ENCODE measurements around the gene LNPEP. TPM values are rescaled to one million over a fixed set of nuclear protein-coding genes. Genes with fewer than 3 reads are reported as not detected.

LNPEP gene
- 10 to 100 TPM in 1 of 4 donors, 1 to 10 TPM in 3; 1.1 to 22.2 (median 4.3) TPM for polyA plus RNA-seq
- long read RNA-seq, donor 1, full-length matches to known transcripts, result 1 of 6 reads
- long read RNA-seq, donor 1, partial matches to known transcripts, result 5 of 6 reads
- long read RNA-seq, donor 1, other reads (novel, unspliced or antisense), result 0 of 6 reads
- long read RNA-seq, donor 2, result 0 reads
- long read RNA-seq, donor 3, result 0 reads
- long read RNA-seq, donor 4, result 0 reads
- long read RNA-seq, donor 5, result 0 reads
- long read RNA-seq, donor 6, full-length matches to known transcripts, result 2 of 2 reads
- long read RNA-seq, donor 6, partial matches to known transcripts, result 0 of 2 reads
- long read RNA-seq, donor 6, other reads (novel, unspliced or antisense), result 0 of 2 reads
- long read RNA-seq, donor 7, result 0 reads
- long read RNA-seq, donor 8, result 0 reads
- long read RNA-seq, donor 9, result 0 reads
- long read RNA-seq, donor 10, result 0 reads

DNA sequence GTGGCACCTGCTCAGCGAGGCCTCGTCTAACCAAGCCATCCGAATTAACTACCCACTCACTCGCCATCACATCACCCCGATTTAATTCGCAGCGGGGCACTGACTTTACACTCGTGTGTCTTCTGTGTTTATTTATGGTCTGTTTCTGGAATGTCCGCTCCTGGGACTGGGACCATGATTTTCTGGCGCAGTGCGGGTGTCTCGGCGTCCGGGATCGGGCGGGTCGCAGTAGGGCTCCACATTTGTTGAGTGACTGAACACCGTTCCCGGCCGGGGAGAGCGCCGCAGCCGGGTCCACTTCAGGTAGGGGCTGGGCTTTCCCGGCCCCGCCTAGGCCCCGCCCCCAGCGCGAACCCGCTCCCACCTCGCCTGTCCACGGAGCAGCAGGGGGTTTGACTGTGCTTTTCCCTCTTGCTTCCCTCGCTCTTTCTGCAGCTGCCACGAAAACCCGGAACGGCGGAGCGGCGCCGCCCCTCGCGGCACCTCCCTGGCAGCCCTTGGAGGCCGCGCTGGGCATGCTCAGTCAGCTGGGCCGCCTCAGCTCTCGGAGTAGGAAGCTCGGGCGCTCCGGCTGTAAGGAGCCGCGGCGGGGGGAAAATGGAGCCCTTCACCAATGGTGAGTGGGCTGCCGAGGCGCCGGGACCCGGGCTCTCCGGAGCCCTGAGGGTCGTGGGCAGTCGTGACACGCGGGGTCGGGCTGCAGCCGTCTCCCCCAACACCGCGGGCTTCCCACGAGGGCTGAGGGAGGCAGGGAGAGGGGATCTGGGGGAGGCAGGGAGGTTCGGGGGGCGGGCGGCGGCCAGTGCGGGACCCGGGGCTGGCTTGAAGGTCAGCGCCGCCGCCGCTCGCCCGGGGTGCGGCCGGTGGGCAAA is at the start of gene LNPEP:
Gene LNPEP, plus strand, starts transcription at position 522 of the 872 bp plus-strand sequence. Its CDS starts 76 bp downstream, at position 598.
- peak; percentile 98 to 99 for DNase-seq
- peak within 1 kb of the TSS; percentile 92 to 97 (median 93) for H3K27ac ChIP-seq (ENCODE audit: low read depth in 1 of 3, low read length in 2 of 3)
- no peak for FAIRE-seq
- H3K36me3 ChIP-seq (ENCODE audit: control insufficient read depth in 3 of 3, insufficient read depth in 2 of 3, low read depth in 1 of 3, low read length in 3 of 3), result no peaks in the 10 kb centered on the region
- peaks cover 0 to 12% (median 9%) of the 10 kb centered on the region in 3 donors for H3K4me1 ChIP-seq (ENCODE audit: control insufficient read depth in 3 of 3, insufficient read depth in 2 of 3, low read depth in 1 of 3, low read length in 2 of 3)
- H3K4me3 ChIP-seq (ENCODE audit: low read depth in 1 of 3, low read length in 3 of 3), result peak within 1 kb of the TSS; percentile 79 to 98 (median 81)
- no peaks in the 10 kb centered on the region for H3K27me3 ChIP-seq (ENCODE audit: control insufficient read depth in 3 of 3, insufficient read depth in 3 of 3, low read length in 3 of 3)
- no peaks in the 10 kb centered on the region for H3K9me3 ChIP-seq (ENCODE audit: control insufficient read depth in 2 of 2, insufficient read depth in 1 of 2, low read depth in 1 of 2, low read length in 1 of 2)
- WGBS, 3 donors, result 0% methylated on average over 55 to 79 of the region's 79 CpGs

DNA sequence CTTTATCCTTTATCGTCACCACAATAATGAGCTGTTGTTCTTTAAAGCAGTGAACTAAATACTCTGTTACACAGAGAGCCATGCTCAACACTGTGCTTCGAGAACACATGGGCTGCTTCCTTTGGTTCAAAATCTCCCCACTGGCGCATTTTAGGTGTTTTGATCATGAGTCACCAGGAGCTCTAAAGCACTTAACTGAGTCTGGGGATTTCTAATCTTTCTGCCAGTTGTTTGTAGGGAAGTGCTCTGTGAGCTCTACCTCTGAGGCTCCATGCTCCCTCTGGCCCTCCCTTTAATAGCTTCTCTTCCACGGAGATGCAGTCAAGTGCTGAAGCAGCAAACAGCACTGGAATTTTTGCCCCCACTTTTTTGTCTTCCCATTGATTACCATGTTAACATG is 42.5 kb upstream of the LNPEP start:
- FAIRE-seq (no peak), DNase-seq (no peak)
- Histone ChIP-seq H3K27me3 (ENCODE audit: control insufficient read depth in 3 of 3, insufficient read depth in 3 of 3, low read length in 3 of 3) (no peaks in the 10 kb centered on the region), H3K4me3 (ENCODE audit: low read depth in 1 of 3, low read length in 3 of 3) (no peak overlapping the region), H3K27ac (ENCODE audit: low read depth in 1 of 3, low read length in 2 of 3) (no peak overlapping the region), H3K4me1 (ENCODE audit: control insufficient read depth in 3 of 3, insufficient read depth in 2 of 3, low read depth in 1 of 3, low read length in 2 of 3) (no peaks in the 10 kb centered on the region), H3K36me3 (ENCODE audit: control insufficient read depth in 3 of 3, insufficient read depth in 2 of 3, low read depth in 1 of 3, low read length in 3 of 3) (peaks cover 11 to 28% (median 14%) of the 10 kb centered on the region in 3 donors), H3K9me3 (ENCODE audit: control insufficient read depth in 2 of 2, insufficient read depth in 1 of 2, low read depth in 1 of 2, low read length in 1 of 2) (no peaks in the 10 kb centered on the region)
- WGBS, 3 donors, result 77 to 87% (median 84%) methylated on average over 4 of the region's 4 CpGs

DNA sequence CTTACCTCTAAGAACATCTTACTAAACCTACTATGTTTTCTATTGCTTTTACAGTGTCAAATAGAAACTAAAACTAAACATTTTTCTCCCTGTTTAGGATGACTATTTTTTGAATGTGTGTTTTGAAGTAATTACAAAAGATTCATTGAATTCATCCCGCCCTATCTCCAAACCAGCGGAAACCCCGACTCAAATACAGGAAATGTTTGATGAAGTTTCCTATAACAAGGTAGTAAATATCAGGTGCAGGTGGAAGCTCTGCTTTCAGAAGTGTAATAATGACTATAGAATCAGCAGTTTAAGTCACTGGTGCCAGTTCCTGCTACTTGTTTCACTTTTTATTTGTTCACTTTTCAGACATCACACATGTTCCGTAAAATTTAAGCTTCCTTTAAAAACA is 39.6 kb upstream of the LNPEP start:
- Histone ChIP-seq H3K27ac (ENCODE audit: low read depth in 1 of 3, low read length in 2 of 3) (no peak overlapping the region), H3K9me3 (ENCODE audit: control insufficient read depth in 2 of 2, insufficient read depth in 1 of 2, low read depth in 1 of 2, low read length in 1 of 2) (no peaks in the 10 kb centered on the region), H3K4me1 (ENCODE audit: control insufficient read depth in 3 of 3, insufficient read depth in 2 of 3, low read depth in 1 of 3, low read length in 2 of 3) (no peaks in the 10 kb centered on the region), H3K27me3 (ENCODE audit: control insufficient read depth in 3 of 3, insufficient read depth in 3 of 3, low read length in 3 of 3) (no peaks in the 10 kb centered on the region), H3K36me3 (ENCODE audit: control insufficient read depth in 3 of 3, insufficient read depth in 2 of 3, low read depth in 1 of 3, low read length in 3 of 3) (peaks cover 9 to 25% (median 13%) of the 10 kb centered on the region in 3 donors), H3K4me3 (ENCODE audit: low read depth in 1 of 3, low read length in 3 of 3) (no peak overlapping the region)
- 54 to 83% (median 70%) methylated on average over 4 of the region's 4 CpGs for WGBS, 3 donors
- no peak for FAIRE-seq
- no peak for DNase-seq

DNA sequence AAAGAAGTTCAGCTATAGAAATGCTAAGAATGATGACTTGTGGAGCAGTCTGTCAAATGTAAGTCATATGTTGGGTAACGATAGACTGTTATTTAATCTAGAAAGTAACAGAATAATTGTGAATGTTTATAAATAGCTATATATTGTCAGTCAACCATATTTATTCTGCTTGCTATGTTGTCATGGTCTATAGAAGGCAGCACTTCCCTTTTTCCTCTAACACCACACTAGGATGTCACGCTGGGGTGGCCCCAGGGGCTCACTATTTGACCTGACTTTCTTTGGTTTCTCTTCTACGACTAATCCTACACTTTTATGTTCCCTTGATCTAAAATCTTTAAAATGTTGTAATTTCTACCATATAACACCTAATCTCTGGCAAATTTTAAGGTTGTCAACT is 39.1 kb upstream of the LNPEP start:
- FAIRE-seq, result peak; percentile 15
- Histone ChIP-seq H3K36me3 (ENCODE audit: control insufficient read depth in 3 of 3, insufficient read depth in 2 of 3, low read depth in 1 of 3, low read length in 3 of 3) (peaks cover 11 to 30% (median 13%) of the 10 kb centered on the region in 3 donors), H3K4me3 (ENCODE audit: low read depth in 1 of 3, low read length in 3 of 3) (no peak overlapping the region)

DNA sequence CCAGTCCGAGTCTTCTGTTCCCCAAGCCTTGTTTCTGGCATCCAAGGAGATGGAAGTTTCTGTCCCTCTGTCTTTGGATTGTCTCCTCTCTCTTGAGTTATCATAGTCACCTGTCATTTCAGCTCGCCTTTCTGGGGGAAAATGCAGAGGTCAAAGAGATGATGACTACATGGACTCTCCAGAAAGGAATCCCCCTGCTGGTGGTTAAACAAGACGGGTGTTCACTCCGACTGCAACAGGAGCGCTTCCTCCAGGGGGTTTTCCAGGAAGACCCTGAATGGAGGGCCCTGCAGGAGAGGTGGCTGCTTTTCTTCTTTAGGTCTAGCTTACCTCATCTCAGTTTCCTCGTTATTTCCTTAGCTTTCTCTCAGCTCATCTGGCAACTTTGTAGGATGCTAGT is 34.5 kb upstream of the LNPEP start:
- Histone ChIP-seq H3K4me3 (ENCODE audit: low read depth in 1 of 3, low read length in 3 of 3) (no peak overlapping the region), H3K9me3 (ENCODE audit: control insufficient read depth in 2 of 2, insufficient read depth in 1 of 2, low read depth in 1 of 2, low read length in 1 of 2) (no peaks in the 10 kb centered on the region), H3K36me3 (ENCODE audit: control insufficient read depth in 3 of 3, insufficient read depth in 2 of 3, low read depth in 1 of 3, low read length in 3 of 3) (peaks cover 7 to 23% (median 10%) of the 10 kb centered on the region in 3 donors), H3K27ac (ENCODE audit: low read depth in 1 of 3, low read length in 2 of 3) (no peak overlapping the region), H3K27me3 (ENCODE audit: control insufficient read depth in 3 of 3, insufficient read depth in 3 of 3, low read length in 3 of 3) (no peaks in the 10 kb centered on the region), H3K4me1 (ENCODE audit: control insufficient read depth in 3 of 3, insufficient read depth in 2 of 3, low read depth in 1 of 3, low read length in 2 of 3) (no peaks in the 10 kb centered on the region)
- no peak for FAIRE-seq
- WGBS, 3 donors, result 83 to 84% (median 84%) methylated on average over 6 of the region's 6 CpGs
- DNase-seq, result no peak

More for the DNA sequence above, 39.1 kb upstream of the LNPEP start:
- Histone ChIP-seq H3K27me3 (ENCODE audit: control insufficient read depth in 3 of 3, insufficient read depth in 3 of 3, low read length in 3 of 3) (no peaks in the 10 kb centered on the region), H3K9me3 (ENCODE audit: control insufficient read depth in 2 of 2, insufficient read depth in 1 of 2, low read depth in 1 of 2, low read length in 1 of 2) (no peaks in the 10 kb centered on the region), H3K4me1 (ENCODE audit: control insufficient read depth in 3 of 3, insufficient read depth in 2 of 3, low read depth in 1 of 3, low read length in 2 of 3) (no peaks in the 10 kb centered on the region), H3K27ac (ENCODE audit: low read depth in 1 of 3, low read length in 2 of 3) (no peak overlapping the region)
- no peak for DNase-seq
- WGBS, 3 donors, result 59 to 67% (median 63%) methylated on average over 3 of the region's 3 CpGs

GRCh38 chr5:96901841-96902240 is 34.0 kb upstream of the LNPEP start:
- Histone ChIP-seq H3K9me3 (ENCODE audit: control insufficient read depth in 2 of 2, insufficient read depth in 1 of 2, low read depth in 1 of 2, low read length in 1 of 2) (no peaks in the 10 kb centered on the region), H3K4me3 (ENCODE audit: low read depth in 1 of 3, low read length in 3 of 3) (no peak overlapping the region), H3K27me3 (ENCODE audit: control insufficient read depth in 3 of 3, insufficient read depth in 3 of 3, low read length in 3 of 3) (no peaks in the 10 kb centered on the region), H3K4me1 (ENCODE audit: control insufficient read depth in 3 of 3, insufficient read depth in 2 of 3, low read depth in 1 of 3, low read length in 2 of 3) (no peaks in the 10 kb centered on the region), H3K36me3 (ENCODE audit: control insufficient read depth in 3 of 3, insufficient read depth in 2 of 3, low read depth in 1 of 3, low read length in 3 of 3) (peaks cover 6 to 23% (median 10%) of the 10 kb centered on the region in 3 donors), H3K27ac (ENCODE audit: low read depth in 1 of 3, low read length in 2 of 3) (no peak overlapping the region)
- DNase-seq (no peak), FAIRE-seq (no peak)
- WGBS, 3 donors, result 94 to 100% (median 97%) methylated on average over 1 of the region's 1 CpG

DNA sequence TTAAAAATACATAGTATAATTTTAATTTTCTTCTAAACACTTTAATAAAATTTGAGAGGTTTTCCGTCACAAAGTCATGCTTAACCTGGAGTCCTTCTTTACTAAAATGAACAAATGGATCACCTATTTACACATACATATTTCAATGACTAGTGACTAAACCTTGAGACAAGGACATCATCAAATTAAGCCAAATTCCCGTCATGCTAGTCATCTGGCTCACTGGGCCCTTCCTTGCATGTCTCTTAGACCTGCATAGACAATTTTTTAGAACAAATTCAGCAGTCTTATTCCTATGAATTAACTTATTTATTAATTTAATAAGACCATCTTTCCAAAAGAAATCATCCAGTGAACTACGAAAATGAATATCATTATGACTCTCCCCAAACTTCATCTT is 33.0 kb upstream of the LNPEP start:
- DNase-seq (no peak), FAIRE-seq (no peak)
- H3K9me3 ChIP-seq (ENCODE audit: control insufficient read depth in 2 of 2, insufficient read depth in 1 of 2, low read depth in 1 of 2, low read length in 1 of 2), result no peaks in the 10 kb centered on the region
- H3K27me3 ChIP-seq (ENCODE audit: control insufficient read depth in 3 of 3, insufficient read depth in 3 of 3, low read length in 3 of 3), result no peaks in the 10 kb centered on the region
- H3K36me3 ChIP-seq (ENCODE audit: control insufficient read depth in 3 of 3, insufficient read depth in 2 of 3, low read depth in 1 of 3, low read length in 3 of 3), result peaks cover 5 to 23% (median 8%) of the 10 kb centered on the region in 3 donors
- WGBS, 3 donors, result 95 to 97% (median 96%) methylated on average over 3 of the region's 3 CpGs
- no peaks in the 10 kb centered on the region for H3K4me1 ChIP-seq (ENCODE audit: control insufficient read depth in 3 of 3, insufficient read depth in 2 of 3, low read depth in 1 of 3, low read length in 2 of 3)
- H3K27ac ChIP-seq (ENCODE audit: low read depth in 1 of 3, low read length in 2 of 3), result no peak overlapping the region
- no peak overlapping the region for H3K4me3 ChIP-seq (ENCODE audit: low read depth in 1 of 3, low read length in 3 of 3)

DNA sequence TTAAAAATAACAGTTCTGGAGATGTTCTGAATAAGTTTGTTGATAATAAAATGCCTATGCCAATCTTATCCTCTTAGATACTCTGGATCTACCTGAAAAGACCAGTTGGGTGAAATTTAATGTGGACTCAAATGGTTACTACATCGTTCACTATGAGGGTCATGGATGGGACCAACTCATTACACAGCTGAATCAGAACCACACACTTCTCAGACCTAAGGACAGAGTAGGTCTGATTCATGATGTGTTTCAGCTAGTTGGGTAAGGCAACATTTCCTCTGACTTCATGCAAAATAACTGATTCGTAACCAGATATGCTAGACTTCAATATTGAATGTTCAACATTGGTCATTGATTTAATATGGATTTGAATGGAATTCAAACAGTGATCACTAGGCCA is 32.6 kb upstream of the LNPEP start:
- peaks cover 5 to 23% (median 7%) of the 10 kb centered on the region in 3 donors for H3K36me3 ChIP-seq (ENCODE audit: control insufficient read depth in 3 of 3, insufficient read depth in 2 of 3, low read depth in 1 of 3, low read length in 3 of 3)
- no peak for DNase-seq
- FAIRE-seq, result no peak
- 91 to 98% (median 96%) methylated on average over 2 of the region's 2 CpGs for WGBS, 3 donors
- no peak overlapping the region for H3K4me3 ChIP-seq (ENCODE audit: low read depth in 1 of 3, low read length in 3 of 3)
- H3K27me3 ChIP-seq (ENCODE audit: control insufficient read depth in 3 of 3, insufficient read depth in 3 of 3, low read length in 3 of 3), result no peaks in the 10 kb centered on the region
- no peak overlapping the region for H3K27ac ChIP-seq (ENCODE audit: low read depth in 1 of 3, low read length in 2 of 3)
- H3K4me1 ChIP-seq (ENCODE audit: control insufficient read depth in 3 of 3, insufficient read depth in 2 of 3, low read depth in 1 of 3, low read length in 2 of 3), result no peaks in the 10 kb centered on the region
- no peaks in the 10 kb centered on the region for H3K9me3 ChIP-seq (ENCODE audit: control insufficient read depth in 2 of 2, insufficient read depth in 1 of 2, low read depth in 1 of 2, low read length in 1 of 2)

Measured in small intestine (tissue), 16 donors.